Breast epithelium (tissue), 4 donors: ENCODE data around the gene TAPBPL. TPM values are rescaled to one million over a fixed set of nuclear protein-coding genes. Genes with fewer than 3 reads are reported as not detected.

ENCODE experiments used
- DNase-seq, 2 donors: peaks; one replicate each; pipeline ENCODE4 v3.0.0-alpha.2; 2019; ENCODE audit warnings: low spot score in 2 of 2
- H3K27ac ChIP-seq, 2 donors: fragments of 200-600 bp; sonication (generic) in 1 of 2; one replicate each; pipeline ENCODE4 v1.5.1; 2016 to 2019; ENCODE audit warnings: mild to moderate bottlenecking in 1 of 2
- H3K27me3 ChIP-seq, 2 donors: fragments of 200-600 bp; sonication (generic) in 1 of 2; one replicate each; pipeline versions ENCODE4 v1.5.1 to v1.6.0; 2017 to 2019; ENCODE audit warnings: control low read depth in 1 of 2, mild to moderate bottlenecking in 1 of 2
- H3K36me3 ChIP-seq: fragments of 200-600 bp; one replicate; pipeline ENCODE4 v1.5.1; 2019
- H3K4me1 ChIP-seq, 2 donors: fragments of 200-600 bp; sonication (generic); one replicate each; pipeline ENCODE4 v1.5.1; 2016 to 2019; ENCODE audit warnings: control low read depth in 1 of 2
- H3K4me3 ChIP-seq, 3 donors: fragments of 200-600 bp; sonication (generic); 1 replicate in 2 of 3; 2 replicates in 1 of 3; pipeline ENCODE4 v1.5.1; 2016 to 2019; ENCODE audit warnings: mild to moderate bottlenecking in 3 of 3, moderate library complexity in 2 of 3
- H3K9me3 ChIP-seq, 2 donors: fragments of 200-600 bp; sonication (generic) in 1 of 2; one replicate each; pipeline ENCODE4 v1.5.1; 2016 to 2019; ENCODE audit warnings: control low read depth in 1 of 2
- POLR2A ChIP-seq: fragments of 450-650 bp; IDR thresholded peaks from one replicate; pipeline ENCODE4 v1.6.1; 2016; ENCODE audit warnings: antibody characterized with exemption, mild to moderate bottlenecking, moderate library complexity
- POLR2AphosphoS5 ChIP-seq, 3 donors: sonication (generic); formaldehyde crosslinking; IDR thresholded peaks; one replicate each; pipeline ENCODE4 v1.6.1; 2017; ENCODE audit warnings: antibody characterized with exemption in 3 of 3
- intact Hi-C: fragments of 100-400 bp; cut with DNase I; formaldehyde crosslinking; loops from one replicate; pipeline ENCODE4 v1.15.1; 2023; ENCODE audit warnings: low total_unique reads
- total RNA-seq, 3 donors: library from RNA; depleted of rRNA; stranded (reverse); fragments of >200 nt; gene quantifications; one replicate each; pipeline ENCODE4 v1.1.0, GENCODE V29; 2016
- TF ChIP-seq, protein P1 (sequence below), 3 donors: fragments of 450-650 bp; IDR thresholded peaks; one replicate each; pipeline ENCODE4 v1.5.1; 2016 to 2017; ENCODE audit warnings: antibody characterized with exemption in 3 of 3, mild to moderate bottlenecking in 3 of 3, moderate library complexity in 3 of 3

The TAPBPL gene
- total RNA-seq, 3 donors from 2014 or later = 16.5 to 24.6 (median 22.9) TPM

DNA sequence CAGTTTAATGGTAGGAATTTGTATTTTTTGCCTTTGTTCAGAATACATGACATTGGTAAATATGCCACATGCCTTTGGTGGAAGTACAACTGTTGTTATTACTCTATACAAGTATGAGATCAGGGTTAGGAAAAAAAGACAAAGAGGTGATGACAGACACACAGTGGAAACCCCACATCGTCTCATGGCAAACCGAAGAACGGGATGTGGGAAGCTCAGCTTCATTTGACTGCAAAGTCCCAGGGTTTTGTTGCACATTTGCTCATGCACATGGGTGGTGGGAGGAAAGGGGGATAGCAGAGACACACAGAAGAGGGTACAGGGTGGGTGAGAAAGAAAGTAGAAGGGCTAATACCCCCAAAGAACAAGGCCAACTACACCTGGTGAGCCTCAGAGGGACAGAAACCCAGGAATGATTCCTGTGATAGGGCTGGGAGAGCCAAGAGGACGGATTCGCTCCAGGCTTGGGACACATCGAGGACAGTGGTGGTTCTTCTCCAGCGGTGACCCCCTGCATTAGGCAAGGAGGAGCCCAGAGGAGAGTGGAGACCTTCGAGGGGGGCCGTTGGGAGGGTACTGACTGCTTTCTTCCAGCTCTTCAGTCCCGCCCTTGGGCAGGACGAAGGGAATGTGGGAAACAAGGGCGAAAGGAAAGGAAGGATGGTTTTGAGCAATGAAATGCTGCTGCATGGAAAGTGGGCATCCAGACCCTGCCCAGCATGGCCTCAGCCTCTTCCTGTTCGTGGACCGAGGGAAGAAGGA lies 10.6 kb downstream of the TAPBPL start:
- Histone ChIP-seq H3K9me3 (no peaks in the 10 kb centered on the region), H3K36me3 (peaks cover 11% of the 10 kb centered on the region), H3K27ac (peak overlapping the region; percentile 41 to 55), H3K4me1 (no peaks in the 10 kb centered on the region), H3K4me3 (no peak overlapping the region), H3K27me3 (no peaks in the 10 kb centered on the region)
- TF ChIP-seq, protein P1, sequence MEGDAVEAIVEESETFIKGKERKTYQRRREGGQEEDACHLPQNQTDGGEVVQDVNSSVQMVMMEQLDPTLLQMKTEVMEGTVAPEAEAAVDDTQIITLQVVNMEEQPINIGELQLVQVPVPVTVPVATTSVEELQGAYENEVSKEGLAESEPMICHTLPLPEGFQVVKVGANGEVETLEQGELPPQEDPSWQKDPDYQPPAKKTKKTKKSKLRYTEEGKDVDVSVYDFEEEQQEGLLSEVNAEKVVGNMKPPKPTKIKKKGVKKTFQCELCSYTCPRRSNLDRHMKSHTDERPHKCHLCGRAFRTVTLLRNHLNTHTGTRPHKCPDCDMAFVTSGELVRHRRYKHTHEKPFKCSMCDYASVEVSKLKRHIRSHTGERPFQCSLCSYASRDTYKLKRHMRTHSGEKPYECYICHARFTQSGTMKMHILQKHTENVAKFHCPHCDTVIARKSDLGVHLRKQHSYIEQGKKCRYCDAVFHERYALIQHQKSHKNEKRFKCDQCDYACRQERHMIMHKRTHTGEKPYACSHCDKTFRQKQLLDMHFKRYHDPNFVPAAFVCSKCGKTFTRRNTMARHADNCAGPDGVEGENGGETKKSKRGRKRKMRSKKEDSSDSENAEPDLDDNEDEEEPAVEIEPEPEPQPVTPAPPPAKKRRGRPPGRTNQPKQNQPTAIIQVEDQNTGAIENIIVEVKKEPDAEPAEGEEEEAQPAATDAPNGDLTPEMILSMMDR (IDR thresholded peaks at IDR 0.05) = no peak
- no peak for DNase-seq
- intact Hi-C loops = no loop called here

DNA sequence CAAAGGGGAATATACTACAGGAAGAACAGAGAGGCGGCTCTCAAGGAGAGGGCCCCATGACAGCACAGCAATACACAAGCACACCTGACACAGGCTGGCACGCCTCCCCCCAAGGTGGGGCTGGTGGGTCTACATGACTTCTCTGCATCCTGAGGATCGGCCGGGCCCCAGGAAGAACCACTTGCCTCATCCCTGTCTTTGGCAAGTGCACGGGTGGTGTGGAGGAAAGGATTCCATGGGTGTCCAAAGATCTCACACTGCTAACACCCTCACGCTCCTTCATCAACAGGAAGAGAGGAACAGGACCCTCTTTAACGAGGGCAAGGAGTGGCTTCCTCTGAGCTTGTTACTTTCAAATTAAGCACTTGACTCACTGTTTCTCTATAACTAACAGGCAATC lies 11.4 kb downstream of the TAPBPL start:
- Histone ChIP-seq H3K9me3 (no peaks in the 10 kb centered on the region), H3K27me3 (no peaks in the 10 kb centered on the region), H3K4me1 (no peaks in the 10 kb centered on the region), H3K4me3 (no peak overlapping the region), H3K36me3 (peaks cover 6% of the 10 kb centered on the region), H3K27ac (peak overlapping the region; percentile 41 to 55)
- intact Hi-C loops = no loop called here
- TF ChIP-seq POLR2A (no peak), POLR2AphosphoS5 (IDR thresholded peaks at IDR 0.05) (no peak)
- TF ChIP-seq, protein P1 (IDR thresholded peaks at IDR 0.05) = no peak
- no peak for DNase-seq

DNA sequence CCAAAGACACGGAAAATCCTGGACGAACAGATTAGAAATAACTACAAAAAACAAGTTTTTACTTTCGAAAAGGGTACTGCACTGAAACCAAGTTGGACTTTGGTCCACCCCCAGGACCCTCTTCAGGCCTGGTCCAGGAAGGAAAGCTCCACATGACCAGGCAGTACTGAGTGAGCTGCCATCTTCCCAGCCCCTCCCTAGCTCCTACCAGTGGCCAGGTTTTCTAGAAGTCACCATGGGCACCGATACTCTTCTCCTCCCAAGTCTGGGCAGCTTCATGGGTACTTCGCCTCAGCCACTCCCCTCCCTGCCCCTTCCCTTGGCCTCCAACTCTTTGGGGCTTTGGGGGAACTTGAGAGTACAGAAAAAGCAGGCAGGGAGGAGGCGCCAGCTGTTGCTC lies 12.0 kb downstream of the TAPBPL start:
- H3K4me1 ChIP-seq = no peaks in the 10 kb centered on the region
- intact Hi-C loops = no loop called here
- TF ChIP-seq POLR2AphosphoS5 (IDR thresholded peaks at IDR 0.05) (no peak), POLR2A (no peak)
- TF ChIP-seq, protein P1 (IDR thresholded peaks at IDR 0.05) = no peak
- H3K4me3 ChIP-seq = no peak overlapping the region
- H3K27ac ChIP-seq = peak overlapping the region; percentile 3 to 10
- no peak for DNase-seq
- H3K9me3 ChIP-seq = no peaks in the 10 kb centered on the region
- H3K27me3 ChIP-seq = no peaks in the 10 kb centered on the region
- peaks cover under 1% of the 10 kb centered on the region for H3K36me3 ChIP-seq

DNA sequence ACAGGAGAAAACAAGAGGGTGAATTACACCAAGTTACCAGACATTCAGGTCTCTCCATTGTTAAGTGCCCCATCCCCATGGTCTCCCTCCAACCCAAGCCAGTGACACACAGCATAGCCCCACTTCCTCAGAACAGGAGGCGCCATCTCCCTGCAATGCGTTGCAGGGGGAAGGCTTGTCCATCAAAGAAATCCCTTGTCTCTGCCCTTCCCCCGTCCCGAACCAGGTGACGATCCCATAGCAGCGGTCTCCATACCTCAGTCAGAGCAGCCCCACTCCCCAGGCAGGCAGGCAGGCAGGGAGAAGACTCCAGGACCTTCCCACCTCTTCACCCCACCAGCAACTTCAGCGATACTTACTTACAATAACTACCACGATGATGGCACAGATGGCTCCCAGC lies 12.7 kb downstream of the TAPBPL start:
- H3K4me3 ChIP-seq = no peak overlapping the region
- H3K27ac ChIP-seq = peak overlapping the region in 1 of 2 donors; percentile 3
- H3K36me3 ChIP-seq = no peaks in the 10 kb centered on the region
- H3K9me3 ChIP-seq = no peaks in the 10 kb centered on the region
- no peaks in the 10 kb centered on the region for H3K4me1 ChIP-seq
- H3K27me3 ChIP-seq = no peaks in the 10 kb centered on the region
- TF ChIP-seq POLR2A (no peak), POLR2AphosphoS5 (IDR thresholded peaks at IDR 0.05) (no peak)
- TF ChIP-seq, protein P1 (IDR thresholded peaks at IDR 0.05) = no peak
- intact Hi-C loops = no loop called here
- DNase-seq = no peak

DNA sequence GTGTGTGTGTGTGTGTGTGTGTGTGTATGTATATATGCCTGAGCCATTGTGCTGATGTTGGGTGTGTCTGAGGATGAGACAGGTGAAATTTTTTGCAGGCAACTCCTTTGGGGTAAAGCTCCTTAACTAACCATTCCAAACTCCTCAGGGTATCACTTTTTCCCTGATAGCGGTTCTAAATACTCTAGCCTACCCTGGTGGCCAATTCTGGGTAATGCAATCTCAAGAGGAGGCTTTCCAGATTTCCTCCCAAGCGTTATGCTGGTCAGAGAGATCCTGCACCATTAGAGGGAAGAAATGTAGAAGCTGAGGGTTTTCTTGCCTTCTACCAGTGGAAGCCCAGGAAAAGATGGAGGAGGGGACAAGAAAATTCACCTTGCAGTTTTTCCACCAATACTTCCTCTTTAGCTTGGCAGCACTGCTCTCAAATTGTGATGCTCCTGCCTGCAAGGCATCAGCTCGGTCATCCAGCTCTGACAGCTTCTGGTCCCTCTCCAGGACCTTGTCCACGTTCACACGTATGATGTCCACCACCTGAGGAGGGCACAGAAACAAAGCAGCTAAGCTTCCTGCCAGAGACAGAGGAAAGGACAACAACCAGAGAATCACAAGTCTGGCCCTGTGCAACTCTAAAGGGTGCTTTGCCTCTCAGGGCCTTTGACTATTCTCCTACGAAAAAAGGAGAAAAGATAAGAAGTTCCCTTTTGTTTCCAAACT lies 13.8 kb downstream of the TAPBPL start:
- TF ChIP-seq POLR2AphosphoS5 (IDR thresholded peaks at IDR 0.05) (peak in 1 of 3 donors; percentile 15), POLR2A (no peak)
- TF ChIP-seq, protein P1 (IDR thresholded peaks at IDR 0.05) = peak; percentile 84 to 91 (median 88)
- no peak overlapping the region for H3K4me3 ChIP-seq
- H3K36me3 ChIP-seq = no peaks in the 10 kb centered on the region
- H3K9me3 ChIP-seq = no peaks in the 10 kb centered on the region
- no peaks in the 10 kb centered on the region for H3K27me3 ChIP-seq
- intact Hi-C loops = no loop called here
- H3K27ac ChIP-seq = no peak overlapping the region
- DNase-seq = no peak
- H3K4me1 ChIP-seq = no peaks in the 10 kb centered on the region
